ENCODE measurements around the gene FRMPD4.

- TF ChIP-seq CTCF (IDR thresholded peaks at IDR 0.05): no peak
- TF ChIP-seq POLR2A (IDR thresholded peaks at IDR 0.05): no peak
Observed at GRCh38 chrX:12367254-12367653, 229.0 kb downstream of the FRMPD4 start.

Data from lower leg skin (tissue), 3 donors.